Esophagus muscularis mucosa (tissue), 3 donors: ENCODE results near the gene FREM1.

ENCODE experiments used
- POLR2A ChIP-seq: fragments of 450-650 bp; IDR thresholded peaks from one replicate; pipeline ENCODE4 v1.6.1; 2017; ENCODE audit warnings: antibody characterized with exemption, moderate library complexity, mild to moderate bottlenecking, low read depth
- POLR2AphosphoS5 ChIP-seq, 2 donors: sonication (generic); formaldehyde crosslinking; IDR thresholded peaks; one replicate each; pipeline ENCODE4 v1.6.1; 2017; ENCODE audit warnings: antibody characterized with exemption in 2 of 2
- TF ChIP-seq, protein P1 (sequence below), 3 experiments: fragments of 200-600 bp in 2 of 3; fragments of 450-650 bp in 1 of 3; sonication (generic) in 2 of 3; IDR thresholded peaks; one replicate each; pipeline ENCODE4 v1.5.1; 2017 to 2019; ENCODE audit warnings: antibody characterized with exemption in 3 of 3, mild to moderate bottlenecking in 2 of 3, moderate library complexity in 1 of 3

DNA sequence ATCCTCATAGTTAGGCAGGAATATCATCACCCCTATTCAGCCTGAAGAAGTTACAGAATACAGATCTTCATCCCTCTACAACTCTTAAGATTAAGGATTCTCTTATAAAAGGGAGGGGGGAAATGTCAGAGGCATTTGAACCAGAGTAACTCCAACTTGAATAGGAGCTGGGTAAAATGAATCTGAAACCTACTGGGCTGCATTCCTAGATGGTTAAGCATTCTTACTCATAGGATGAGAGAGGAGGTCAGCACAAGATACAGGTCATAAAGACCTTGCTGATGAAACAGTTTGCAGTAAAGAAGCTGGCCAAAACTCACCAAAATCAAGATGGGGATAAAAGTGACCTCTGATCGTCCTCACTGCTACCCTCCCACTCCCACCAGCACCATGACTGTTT, 14.4 kb downstream of the FREM1 start:
- TF ChIP-seq, protein P1, sequence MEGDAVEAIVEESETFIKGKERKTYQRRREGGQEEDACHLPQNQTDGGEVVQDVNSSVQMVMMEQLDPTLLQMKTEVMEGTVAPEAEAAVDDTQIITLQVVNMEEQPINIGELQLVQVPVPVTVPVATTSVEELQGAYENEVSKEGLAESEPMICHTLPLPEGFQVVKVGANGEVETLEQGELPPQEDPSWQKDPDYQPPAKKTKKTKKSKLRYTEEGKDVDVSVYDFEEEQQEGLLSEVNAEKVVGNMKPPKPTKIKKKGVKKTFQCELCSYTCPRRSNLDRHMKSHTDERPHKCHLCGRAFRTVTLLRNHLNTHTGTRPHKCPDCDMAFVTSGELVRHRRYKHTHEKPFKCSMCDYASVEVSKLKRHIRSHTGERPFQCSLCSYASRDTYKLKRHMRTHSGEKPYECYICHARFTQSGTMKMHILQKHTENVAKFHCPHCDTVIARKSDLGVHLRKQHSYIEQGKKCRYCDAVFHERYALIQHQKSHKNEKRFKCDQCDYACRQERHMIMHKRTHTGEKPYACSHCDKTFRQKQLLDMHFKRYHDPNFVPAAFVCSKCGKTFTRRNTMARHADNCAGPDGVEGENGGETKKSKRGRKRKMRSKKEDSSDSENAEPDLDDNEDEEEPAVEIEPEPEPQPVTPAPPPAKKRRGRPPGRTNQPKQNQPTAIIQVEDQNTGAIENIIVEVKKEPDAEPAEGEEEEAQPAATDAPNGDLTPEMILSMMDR (IDR thresholded peaks at IDR 0.05): no peak
- TF ChIP-seq POLR2AphosphoS5 (IDR thresholded peaks at IDR 0.05): no peak
- no peak for TF ChIP-seq POLR2A
